Stimulated activated CD4-positive, alpha-beta T cell treated with anti-CD3 and anti-CD28 coated beads, TNF-alpha, amount 100 ng/mL, for 1 hour (primary cell): ENCODE data around the gene IFIT1.
"Not testable (repeated sequence)": the region's sequence is repeated elsewhere in the genome, so short reads cannot be mapped to it uniquely, and the experiment has no call there.

Experiments used
- DNase-seq, 3 donors: peaks; one replicate each; pipeline ENCODE4 v3.0.0-alpha.2; 2020; ENCODE audit warnings: low read depth in 3 of 3, low spot score in 1 of 3

Gene IFIT1, protein sequence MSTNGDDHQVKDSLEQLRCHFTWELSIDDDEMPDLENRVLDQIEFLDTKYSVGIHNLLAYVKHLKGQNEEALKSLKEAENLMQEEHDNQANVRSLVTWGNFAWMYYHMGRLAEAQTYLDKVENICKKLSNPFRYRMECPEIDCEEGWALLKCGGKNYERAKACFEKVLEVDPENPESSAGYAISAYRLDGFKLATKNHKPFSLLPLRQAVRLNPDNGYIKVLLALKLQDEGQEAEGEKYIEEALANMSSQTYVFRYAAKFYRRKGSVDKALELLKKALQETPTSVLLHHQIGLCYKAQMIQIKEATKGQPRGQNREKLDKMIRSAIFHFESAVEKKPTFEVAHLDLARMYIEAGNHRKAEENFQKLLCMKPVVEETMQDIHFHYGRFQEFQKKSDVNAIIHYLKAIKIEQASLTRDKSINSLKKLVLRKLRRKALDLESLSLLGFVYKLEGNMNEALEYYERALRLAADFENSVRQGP

DNA sequence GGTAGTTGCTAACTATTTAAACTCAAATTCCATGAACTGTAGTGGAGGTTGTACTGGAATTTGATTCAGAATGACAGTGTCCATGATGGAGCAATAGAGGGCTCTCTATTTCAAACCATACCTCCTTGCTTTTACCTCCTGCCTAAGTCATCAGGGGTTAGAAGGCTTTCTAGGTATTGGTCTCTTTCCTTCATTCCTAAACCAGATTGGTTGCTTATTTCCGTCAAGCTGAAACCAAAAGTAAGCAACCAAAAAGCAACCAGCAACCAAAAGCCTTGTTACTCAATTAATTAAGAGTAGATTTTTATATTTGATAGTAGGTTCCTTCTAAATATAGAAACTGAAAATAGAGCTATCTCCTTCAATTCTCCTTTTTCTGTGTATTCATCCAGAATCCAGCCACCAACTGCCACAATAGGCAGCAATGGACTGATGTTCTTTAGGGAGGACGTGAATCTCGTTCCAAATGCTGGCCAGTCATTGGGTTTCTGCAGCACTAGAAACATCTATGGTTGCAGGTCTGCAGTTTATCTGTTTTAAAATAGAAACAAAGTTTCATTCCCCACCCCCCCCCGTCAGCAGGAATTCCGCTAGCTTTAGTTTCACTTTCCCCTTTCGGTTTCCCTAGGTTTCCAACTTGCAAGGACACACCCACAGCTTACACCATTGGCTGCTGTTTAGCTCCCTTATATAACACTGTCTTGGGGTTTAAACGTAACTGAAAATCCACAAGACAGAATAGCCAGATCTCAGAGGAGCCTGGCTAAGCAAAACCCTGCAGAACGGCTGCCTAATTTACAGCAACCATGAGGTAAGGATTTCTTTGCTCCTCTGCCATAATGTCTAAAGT is at the start of gene IFIT1:
TSS of gene IFIT1 (plus strand) at position 717 of the 850 bp plus-strand sequence. CDS start at position 807, 90 bp downstream.
- peak in 1 of 3 donors; percentile 19 for DNase-seq

DNA sequence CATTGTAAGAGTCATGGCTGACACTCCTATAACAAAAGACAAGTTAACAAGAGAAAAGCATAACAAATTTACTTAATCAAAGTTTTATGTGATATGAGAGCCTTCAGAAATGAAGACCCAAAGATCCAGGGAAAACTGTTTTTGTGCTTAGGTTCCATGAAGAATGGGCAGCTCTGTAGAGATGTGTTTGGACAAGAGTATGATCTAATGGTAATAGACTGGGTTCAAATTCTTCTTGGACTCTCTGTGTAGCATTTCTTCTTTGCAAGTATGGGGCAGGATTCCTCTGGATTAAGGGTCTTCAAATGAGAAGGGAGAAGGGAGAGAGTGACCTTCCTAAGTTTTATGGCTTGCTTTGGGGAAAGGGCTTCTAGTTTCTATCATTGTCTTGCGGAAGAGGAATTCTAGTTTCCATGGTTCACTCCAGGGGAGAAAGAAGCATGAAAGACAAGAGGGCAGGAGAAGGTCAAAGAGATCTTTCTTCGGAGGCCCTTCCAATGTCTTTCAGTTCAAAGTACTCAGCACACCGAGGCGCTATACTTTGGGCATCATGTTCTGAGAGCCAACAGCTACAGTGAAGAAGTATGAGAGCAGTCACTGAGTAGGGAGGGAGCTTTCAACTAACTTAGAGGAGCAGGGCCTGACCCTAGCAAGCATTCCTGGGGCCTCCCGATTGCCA is 49.2 kb upstream of the IFIT1 start:
- no peak for DNase-seq

DNA sequence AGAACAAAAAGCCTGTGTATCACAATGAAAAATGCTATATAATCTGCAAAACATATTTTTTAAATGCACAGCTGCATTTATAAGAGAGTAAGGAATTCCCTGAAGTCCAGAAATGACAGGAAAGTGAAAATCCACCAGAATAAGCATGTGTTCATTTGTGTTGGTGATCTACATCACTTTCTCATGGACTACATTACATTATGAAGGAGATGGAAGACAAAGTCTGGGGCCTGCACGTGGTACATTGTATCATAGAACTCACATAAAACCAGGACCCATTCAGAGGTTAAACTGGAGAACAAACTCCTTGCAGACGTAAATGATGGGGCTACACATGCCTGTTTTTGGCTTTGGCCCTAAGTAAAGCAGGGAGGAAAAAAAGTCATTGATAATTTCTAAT is 48.3 kb upstream of the IFIT1 start:
- no peak for DNase-seq

DNA sequence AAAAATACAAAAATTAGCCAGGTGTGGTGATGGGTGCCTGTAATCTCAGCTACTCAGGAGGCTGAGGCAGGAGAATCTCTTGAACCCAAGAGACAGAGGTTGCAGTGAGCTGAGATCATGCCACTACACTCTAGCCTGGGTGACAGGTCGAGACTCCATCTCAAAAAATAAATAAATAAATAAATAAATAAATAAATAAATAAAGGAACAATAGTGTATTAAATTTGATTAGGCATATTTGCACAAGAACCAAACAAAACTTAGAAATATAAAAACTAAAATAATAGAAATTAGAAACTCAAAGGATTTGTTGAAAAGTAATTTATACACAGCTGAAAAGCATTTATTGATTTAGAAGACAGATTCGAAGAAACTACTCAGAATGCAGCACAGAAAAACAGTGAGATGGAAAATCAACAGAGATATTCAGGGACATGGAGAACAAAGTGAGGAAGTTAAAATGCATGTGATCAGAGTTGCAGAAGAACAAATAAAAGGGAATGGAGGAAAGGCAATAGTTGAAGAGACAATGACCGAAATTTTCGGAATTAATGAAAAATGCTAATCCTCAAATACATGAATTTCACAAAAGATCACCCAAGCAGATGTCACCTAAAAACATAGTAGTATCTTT is 46.9 kb upstream of the IFIT1 start:
- DNase-seq: no peak

DNA sequence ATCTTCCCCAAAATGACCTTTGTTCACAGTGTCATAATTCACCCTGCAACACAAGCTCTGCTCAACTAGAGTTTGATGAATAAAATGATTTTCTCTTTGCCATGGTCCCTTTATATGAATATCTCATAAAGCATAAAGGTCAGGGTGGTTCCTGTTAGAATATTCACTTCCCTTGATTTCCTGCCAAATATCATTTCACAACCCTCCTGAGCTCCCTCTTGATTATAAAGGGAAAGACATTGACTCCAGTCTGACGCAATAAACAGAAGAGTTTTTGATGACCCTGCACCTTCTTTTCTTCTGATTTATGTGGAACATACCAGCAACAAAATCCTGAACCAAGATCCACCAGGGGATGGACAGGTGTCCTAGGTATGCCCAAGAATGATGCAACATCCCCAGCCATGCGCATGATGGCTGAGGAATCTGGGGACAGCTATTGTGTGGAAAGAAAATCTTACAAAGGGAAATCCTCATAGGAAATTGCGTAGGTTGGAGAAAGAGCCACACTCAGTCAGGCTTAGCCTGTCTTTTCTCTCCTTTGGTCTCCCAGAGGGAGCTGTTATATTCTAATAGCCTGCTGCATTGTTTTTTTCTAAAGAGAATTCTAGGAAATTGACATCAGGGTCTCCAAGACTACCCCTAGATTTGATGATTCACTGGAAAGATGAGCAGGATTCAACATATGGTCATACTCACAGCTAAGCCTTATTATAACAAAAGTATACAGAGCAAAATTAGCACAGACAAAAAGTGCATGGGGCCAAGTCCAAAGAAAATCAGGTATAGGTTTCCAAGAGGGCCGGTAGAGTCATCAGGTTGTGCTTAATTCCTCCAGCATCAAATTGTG is 45.8 kb upstream of the IFIT1 start:
- no peak for DNase-seq

DNA sequence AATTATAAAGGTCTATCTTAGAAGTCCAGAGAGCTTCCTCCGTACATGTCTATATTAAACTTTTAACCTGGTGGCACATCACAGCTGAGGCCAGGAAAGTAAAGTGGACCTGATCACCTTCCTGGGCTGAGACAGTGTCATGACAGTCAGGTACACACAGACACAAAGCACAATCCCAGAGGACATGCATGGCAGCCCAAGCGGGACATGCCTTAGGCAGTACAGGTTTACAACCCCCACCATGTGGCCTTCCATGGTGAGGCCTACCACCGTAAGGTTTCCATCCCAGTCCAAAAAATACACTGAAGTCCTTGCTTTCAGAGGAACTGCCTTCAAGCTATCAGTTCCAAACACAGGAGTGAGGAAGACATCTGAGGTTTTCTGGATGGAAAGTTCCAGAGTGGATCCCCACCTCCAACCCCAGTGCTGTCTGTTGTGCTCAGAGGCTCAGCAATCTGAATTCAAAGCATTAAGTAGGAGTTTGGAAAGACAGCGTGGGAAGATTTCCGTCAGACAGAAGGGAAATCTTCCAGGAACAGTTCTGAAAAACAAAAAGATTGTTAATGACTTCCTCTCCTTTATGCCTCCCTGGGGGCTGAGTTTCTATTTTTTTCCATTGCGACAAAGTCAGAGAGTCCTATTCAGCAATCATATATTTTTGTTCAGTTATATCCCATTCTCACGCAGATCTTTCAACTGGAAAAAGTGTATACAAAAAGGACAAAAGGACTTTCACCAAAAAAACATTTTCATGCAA is 44.5 kb upstream of the IFIT1 start:
- DNase-seq: no peak

DNA sequence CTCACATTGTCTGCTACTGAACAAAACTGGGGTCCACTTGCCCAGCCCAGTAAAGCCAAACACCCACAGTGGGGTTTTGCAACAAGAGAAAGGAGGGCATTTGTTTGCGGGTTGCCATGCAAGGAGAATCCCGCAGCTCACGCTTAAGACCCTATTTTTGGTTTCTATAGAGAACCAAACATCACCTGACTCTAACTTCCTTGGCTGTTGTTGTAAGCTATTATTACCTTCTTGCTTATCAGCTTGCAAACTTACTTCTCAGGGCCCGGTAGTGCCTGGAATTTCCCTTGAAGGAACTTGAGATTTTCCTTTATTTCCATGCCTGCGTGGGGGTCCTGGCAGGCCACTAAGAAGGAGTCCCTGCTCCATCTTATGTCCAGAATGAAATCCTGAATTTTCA is 43.9 kb upstream of the IFIT1 start:
- no peak for DNase-seq

DNA sequence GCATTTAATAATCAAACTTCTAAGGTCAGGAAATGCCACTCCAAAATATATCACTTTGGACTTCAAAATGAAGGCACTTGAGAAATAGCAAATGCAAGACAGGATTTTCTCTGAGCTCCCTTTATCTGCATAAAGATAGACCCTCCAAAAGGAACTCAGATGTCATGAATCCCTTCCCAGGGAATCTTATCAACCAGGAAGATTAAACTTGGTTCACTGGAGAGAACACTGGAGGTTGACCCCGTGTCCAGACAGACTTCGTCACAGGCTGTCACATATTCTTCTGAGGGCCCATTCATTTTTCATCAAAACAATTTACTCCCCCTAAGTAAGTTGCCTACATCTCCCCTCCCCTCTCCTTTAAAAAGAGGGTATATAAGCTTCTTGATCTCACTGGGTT is 43.4 kb upstream of the IFIT1 start:
- no peak for DNase-seq

DNA sequence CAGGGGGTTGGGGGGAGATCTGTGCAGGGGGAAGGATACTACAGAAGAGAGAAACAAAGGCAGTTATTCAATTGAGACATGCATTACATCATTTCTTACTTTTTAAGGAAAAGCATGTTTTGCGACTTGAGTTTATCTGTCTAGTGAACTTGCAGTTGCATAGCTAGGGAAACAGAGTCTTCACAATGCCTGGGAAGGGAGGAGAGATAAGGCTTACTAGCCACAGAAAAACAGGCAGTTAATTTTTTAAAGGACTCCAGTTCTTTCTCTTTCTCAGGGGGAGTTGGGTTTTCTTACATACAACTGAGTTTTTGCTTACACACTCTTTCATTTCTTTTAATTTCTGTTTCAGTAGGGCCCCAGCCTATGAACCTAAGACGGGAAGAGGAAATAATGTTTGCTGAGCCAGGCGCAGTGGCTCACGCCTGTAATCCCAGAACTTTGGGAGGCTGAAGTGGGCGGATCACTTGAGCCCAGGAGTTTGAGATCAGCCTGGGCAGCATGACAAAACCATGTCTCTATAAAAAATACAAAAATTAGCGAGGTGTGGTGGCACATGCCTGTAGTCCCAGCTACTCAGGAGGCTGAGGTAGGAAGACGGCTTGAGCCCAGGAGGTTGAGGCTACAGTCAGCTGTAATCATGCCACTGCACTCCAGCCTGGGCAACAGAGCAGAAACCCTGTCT is 41.6 kb upstream of the IFIT1 start:
- not testable (repeated sequence) for DNase-seq

DNA sequence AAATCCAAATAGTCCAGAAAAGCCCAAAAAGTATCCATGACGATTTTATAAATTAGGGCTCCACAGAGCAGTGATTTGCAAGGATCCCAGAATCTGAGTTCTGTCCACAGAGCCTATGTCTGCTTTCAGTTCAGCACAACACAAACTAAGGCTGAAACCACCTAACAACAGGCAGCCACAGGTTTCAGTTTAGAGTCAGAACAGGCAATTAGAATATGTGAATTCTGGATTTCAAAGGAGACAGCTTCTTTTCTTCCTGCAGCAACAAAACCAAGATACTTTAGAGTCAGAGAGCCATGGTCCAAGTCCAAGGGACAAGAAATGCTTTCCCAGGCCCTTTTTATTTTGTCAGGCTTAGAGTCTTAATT is 41.0 kb upstream of the IFIT1 start:
- DNase-seq: no peak

DNA sequence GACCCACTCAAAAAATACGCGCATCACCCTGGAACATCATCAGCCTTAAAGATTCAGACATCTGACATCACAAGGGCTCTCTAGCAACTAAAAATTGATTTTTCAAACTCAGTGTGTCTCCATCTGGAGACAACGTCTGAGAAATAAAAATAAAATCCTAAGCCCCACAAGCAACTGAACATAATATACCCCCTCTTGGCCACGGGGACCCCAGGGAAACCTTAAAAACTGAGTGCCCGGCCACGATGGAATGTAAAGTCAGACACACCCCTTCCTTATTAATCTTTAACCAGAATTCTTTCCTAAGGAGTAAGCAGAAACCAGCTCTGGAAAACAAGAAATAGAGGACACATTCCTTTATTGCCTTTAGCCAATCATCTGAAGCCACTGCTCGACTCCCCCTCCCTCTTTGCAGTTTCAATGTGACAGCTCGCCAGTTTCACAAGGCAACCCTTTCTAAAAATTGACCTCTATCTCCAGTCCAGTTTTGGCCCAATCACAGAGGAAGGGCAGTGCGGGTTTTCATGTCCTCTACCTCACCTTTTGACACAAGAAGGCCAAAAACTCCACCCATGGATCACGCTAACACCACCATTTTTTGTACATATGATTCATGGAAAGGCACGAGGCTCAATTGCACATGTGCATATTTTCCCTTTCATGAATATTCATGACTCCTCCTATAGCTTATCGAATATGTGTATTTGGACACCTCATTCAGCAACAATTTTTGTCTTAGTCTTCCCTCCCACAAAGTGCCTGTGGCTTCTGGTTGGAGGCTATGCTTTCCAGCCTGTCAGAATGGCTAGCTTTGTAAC is 40.4 kb upstream of the IFIT1 start:
- DNase-seq: no peak

DNA sequence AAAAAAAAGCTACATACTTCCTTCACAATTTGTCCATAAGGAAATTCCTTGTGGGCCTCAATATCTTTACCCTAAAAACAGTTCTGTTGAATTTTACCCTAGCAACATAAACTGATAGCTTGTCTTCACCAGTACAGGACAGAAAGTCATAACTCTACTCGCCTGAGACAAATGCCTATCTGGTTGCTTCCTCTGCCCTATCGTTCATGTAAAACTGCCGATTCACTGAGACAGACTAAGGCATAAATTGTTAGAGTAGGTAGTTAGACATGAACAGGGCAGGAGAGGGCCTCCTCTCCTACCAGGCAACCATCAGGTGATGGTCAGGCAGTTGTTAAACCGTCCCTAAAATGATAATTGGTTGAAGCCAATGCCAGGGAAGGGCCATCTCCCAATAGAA is 39.6 kb upstream of the IFIT1 start:
- no peak for DNase-seq

DNA sequence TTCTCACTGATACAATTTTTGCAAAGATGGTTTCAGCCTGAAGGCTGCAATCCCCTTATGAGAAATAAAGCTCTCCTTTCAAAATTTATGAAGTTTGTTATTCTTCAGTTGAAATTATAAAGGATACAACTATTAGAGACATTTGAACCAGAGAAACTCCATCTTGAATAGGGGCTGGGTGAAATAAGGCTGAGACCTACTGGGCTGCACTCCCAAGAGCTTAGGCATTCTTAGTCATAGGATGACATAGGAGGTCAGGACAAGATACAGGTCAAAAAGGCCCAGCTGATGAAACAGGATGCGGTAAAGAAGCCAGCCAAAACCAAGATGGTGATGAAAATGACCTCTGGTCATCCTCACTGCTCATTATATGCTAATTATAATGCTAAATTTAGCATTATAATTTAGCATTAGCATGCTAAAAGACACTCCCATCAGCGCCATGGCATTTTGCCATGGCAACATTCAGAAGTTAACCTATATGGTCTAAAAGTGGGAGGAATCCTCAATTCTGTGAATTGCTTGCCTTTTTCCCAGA is 37.0 kb upstream of the IFIT1 start:
- DNase-seq: no peak

DNA sequence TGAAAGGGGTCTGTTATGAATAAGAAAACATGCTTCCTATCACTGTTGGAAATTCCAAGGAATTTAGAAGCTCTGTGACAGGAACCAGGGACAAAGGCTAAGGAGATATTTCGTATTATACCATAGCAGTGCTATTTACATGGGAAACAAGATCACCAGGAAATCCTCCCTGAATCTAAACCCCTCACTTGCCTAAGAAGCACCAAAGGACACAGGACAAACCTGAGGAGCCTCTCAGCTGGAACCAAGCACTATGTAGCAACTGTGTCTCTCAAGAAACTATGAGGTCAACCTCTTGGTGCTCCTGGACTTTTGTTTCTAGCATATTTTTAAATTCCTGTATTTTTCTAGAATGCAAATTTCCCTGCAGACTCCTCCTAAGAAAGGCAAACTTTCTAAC is 35.3 kb upstream of the IFIT1 start:
- DNase-seq: no peak

DNA sequence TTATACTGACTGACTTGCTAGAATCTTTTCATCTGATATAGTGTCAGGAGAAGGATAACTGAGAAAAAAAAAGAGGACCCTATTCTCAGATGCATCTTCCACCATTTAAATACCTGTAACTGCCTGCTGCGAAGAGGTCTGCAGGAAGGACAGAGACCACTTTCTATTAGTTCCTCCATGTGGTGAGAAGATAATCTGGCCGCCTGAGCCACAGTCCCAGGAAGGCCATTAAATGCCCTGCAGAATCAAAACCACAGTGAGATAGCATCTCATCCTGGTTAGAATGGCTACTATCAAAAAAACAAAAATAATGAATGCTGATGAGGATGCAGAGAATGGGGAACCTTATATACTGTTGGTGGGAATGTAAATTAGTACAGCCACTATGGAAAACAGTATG is 34.4 kb upstream of the IFIT1 start:
- no peak for DNase-seq

DNA sequence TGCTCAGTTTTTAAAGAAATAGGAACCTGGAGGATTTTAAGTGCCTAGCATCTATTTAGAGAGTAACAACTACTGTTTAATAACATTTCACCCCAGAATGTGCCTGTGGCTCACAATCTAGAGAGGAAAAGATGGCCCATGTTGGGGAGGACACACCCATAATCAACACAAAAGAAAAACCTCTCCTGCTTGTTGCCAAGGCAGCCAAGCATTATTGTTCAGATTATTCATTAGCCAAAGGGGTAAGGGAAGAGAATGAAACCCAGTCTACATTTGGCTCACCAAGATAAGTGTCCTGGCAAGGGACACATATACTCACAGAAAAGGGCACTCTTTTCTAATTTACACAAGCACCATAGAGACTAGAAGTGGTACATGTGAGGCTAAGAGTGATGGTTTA is 32.3 kb upstream of the IFIT1 start:
- no peak for DNase-seq

DNA sequence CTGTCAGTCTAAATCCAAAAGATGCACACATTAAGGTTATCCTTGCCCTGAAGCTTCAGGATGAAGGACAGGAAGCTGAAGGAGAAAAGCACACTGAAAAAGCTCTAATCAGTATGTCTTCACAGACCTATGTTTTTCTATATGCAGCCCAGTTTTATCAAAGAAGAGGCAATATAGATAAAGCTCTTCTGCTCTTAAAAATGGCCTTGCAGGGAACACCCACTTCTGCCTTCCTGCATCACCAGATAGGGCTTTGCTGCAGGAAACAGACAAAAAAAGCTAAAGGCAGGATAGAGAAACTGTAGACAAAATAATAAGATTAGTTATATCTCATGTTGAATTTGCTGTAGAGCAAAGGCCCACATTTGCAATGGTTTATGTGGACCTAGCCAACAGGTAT is 29.5 kb upstream of the IFIT1 start:
- DNase-seq: no peak
